Myocyte (in vitro differentiated cells): Measurements from ENCODE around the gene KDM6B. TPM values are rescaled to one million over a fixed set of nuclear protein-coding genes. Genes with fewer than 3 reads are reported as not detected.
"Not testable (repeated sequence)": the region's sequence is repeated elsewhere in the genome, so short reads cannot be mapped to it uniquely, and the experiment has no call there.

ENCODE experiments used
- DNase-seq: peaks from one replicate; pipeline ENCODE4 v3.0.0-alpha.2; 2012; ENCODE audit warnings: low read depth
- polyA plus RNA-seq: library from polyadenylated mRNA; unstranded; fragments of >200 nt; gene quantifications from one replicate; pipeline ENCODE4 v1.2.1, GENCODE V29; 2012; ENCODE audit warnings: missing spikeins
- total RNA-seq: library from RNA; depleted of rRNA; stranded (reverse); fragments of >200 nt; gene quantifications from 2 replicates; pipeline ENCODE4 v1.2.3, GENCODE V29; 2014

Gene KDM6B
- total RNA-seq = 3.9 and 4.5 TPM in 2 replicates
- 14.2 TPM for polyA plus RNA-seq

- peak; percentile 92 for DNase-seq
Measured at GRCh38 chr17:7833795-7834541, at the start of gene KDM6B. TSS of gene KDM6B (plus strand) at chr17:7834217. CDS start at chr17:7845555, 11,338 bp downstream.

- DNase-seq = no peak
Measured at GRCh38 chr17:7786866-7787265, 47.2 kb upstream of the KDM6B start.

GRCh38 chr17:7789131-7789530 is 44.9 kb upstream of the KDM6B start:
- DNase-seq = no peak

- no peak for DNase-seq
Measured at GRCh38 chr17:7790150-7790549, 43.9 kb upstream of the KDM6B start.

GRCh38 chr17:7792611-7793010 is 41.4 kb upstream of the KDM6B start:
- no peak for DNase-seq

GRCh38 chr17:7794075-7794663 is 39.8 kb upstream of the KDM6B start:
- no peak for DNase-seq

GRCh38 chr17:7797976-7798375 is 36.0 kb upstream of the KDM6B start:
- no peak for DNase-seq

GRCh38 chr17:7798839-7799238 is 35.2 kb upstream of the KDM6B start:
- no peak for DNase-seq

- DNase-seq = peak; percentile 1
Measured at GRCh38 chr17:7803981-7804380, 30.0 kb upstream of the KDM6B start.

GRCh38 chr17:7806587-7806986 is 27.4 kb upstream of the KDM6B start:
- no peak for DNase-seq

GRCh38 chr17:7807206-7807605 is 26.8 kb upstream of the KDM6B start:
- DNase-seq = no peak

GRCh38 chr17:7809086-7809790 is 24.8 kb upstream of the KDM6B start:
- no peak for DNase-seq

GRCh38 chr17:7809791-7810343 is 24.1 kb upstream of the KDM6B start:
- not testable (repeated sequence) for DNase-seq

- no peak for DNase-seq
Measured at GRCh38 chr17:7811251-7811650, 22.8 kb upstream of the KDM6B start.

GRCh38 chr17:7814969-7815368 is 19.0 kb upstream of the KDM6B start:
- DNase-seq = no peak

GRCh38 chr17:7816926-7817642 is 16.9 kb upstream of the KDM6B start:
- no peak for DNase-seq

GRCh38 chr17:7817643-7817964 is 16.4 kb upstream of the KDM6B start:
- DNase-seq = no peak

- no peak for DNase-seq
Measured at GRCh38 chr17:7818026-7818425, 16.0 kb upstream of the KDM6B start.

- DNase-seq = no peak
Measured at GRCh38 chr17:7818746-7819645, 15.0 kb upstream of the KDM6B start.

- DNase-seq = no peak
Measured at GRCh38 chr17:7820231-7820630, 13.8 kb upstream of the KDM6B start.
